Measurements from ENCODE around the gene ADRA1B. TPM values are rescaled to one million over a fixed set of nuclear protein-coding genes. Genes with fewer than 3 reads are reported as not detected.

The ADRA1B gene
- total and polyA plus RNA-seq, 2 of the 8 experiments (the other 6 are each of a cell fraction or from before 2014, with no cell fraction given) = not detected

DNA sequence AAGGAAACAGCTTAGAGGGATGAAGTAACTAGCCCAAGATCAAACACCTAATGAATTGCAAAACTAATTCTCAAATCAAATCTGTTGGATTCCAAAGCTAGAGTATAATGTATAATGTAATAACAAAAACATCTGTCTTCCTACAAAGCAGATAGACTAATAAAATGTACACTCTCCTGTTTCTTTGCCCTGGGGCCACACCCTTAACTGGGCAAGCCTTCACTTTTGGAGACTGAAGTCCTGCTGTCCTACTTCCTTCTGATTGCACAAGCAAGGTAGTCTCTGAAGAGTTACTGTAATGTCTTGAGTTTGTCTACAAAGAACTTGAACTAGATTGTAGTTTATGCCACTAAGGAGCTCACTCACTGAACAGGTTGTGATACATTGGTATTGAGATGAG lies 95.2 kb downstream of the ADRA1B start:
- H3K18ac ChIP-seq (ENCODE audit: extremely low read depth, low read length) = no peak overlapping the region
- peaks cover 0 to 33% (median 13%) of the 10 kb centered on the region in 4 experiments; a peak in 6 of 8 replicates for H3K36me3 ChIP-seq (ENCODE audit: control insufficient read depth in 2 of 4, insufficient read depth in 4 of 4, low read length in 3 of 4)
- H3K27ac ChIP-seq (ENCODE audit: low read depth, low read length) = no peak overlapping the region
- H3K4me3 ChIP-seq (ENCODE audit: extremely low read depth in 1 of 4, insufficient read depth in 2 of 4, low read depth in 3 of 4, low read length in 4 of 4) = no peak overlapping the region
- no peak for FAIRE-seq
- no peak overlapping the region for H2BK120ac ChIP-seq (replicated peaks; ENCODE audit: low read depth, low read length)
- no peak overlapping the region for H2AK5ac ChIP-seq (ENCODE audit: low read depth, low read length)
- no peak overlapping the region for H3K56ac ChIP-seq (replicated peaks; ENCODE audit: insufficient read length, low read depth, low read length)
- H3K14ac ChIP-seq (ENCODE audit: insufficient read length) = no peak overlapping the region
- ChIA-PET POLR2A (ENCODE audit: partially characterized antibody) (interaction anchor here (1.2 kb wide), 1 partner anchor 10 kb away, joined by 3 read pairs; no protein-coding TSS in a partner anchor), CTCF (ENCODE audit: partially characterized antibody) (interaction anchor here (0.6 to 2.6 kb wide), 2 partner anchors 10 to 408 kb away, joined by 3 to 20 read pairs; no protein-coding TSS in a partner anchor)
- no peak overlapping the region for H4K91ac ChIP-seq (replicated peaks; ENCODE audit: insufficient read length, low read length)
- H3K23ac ChIP-seq (ENCODE audit: insufficient read length) = no peak overlapping the region
- no peak overlapping the region for H2AFZ ChIP-seq (ENCODE audit: low read length)
- no peak overlapping the region for H2BK15ac ChIP-seq (ENCODE audit: low read length)
- H3K4me2 ChIP-seq (ENCODE audit: insufficient read depth in 1 of 2, low read depth in 2 of 2, low read length in 2 of 2) = no peak overlapping the region
- H4K5ac ChIP-seq (ENCODE audit: insufficient read length, low read depth, low read length) = no peak overlapping the region
- no peak overlapping the region for H2BK5ac ChIP-seq (ENCODE audit: low read depth, low read length)
- no peak overlapping the region for H4K8ac ChIP-seq (ENCODE audit: extremely low read depth, insufficient read depth, low read length)
- no peak overlapping the region for H2BK12ac ChIP-seq (ENCODE audit: low read depth, low read length)
- peaks cover 5% of the 10 kb centered on the region in 2 experiments for H4K20me1 ChIP-seq (replicated peaks in 1 of 2; ENCODE audit: control insufficient read depth in 1 of 2, insufficient read depth in 2 of 2, low read length in 2 of 2)
- H3K9me3 ChIP-seq (ENCODE audit: insufficient read depth in 2 of 2, low read depth in 1 of 2, low read length in 1 of 2) = no peaks in the 10 kb centered on the region
- H3K9ac ChIP-seq (replicated peaks in 1 of 4; ENCODE audit: extremely low read depth in 1 of 4, low read depth in 3 of 4, low read length in 3 of 4) = no peak overlapping the region
- peaks cover 4% of the 10 kb centered on the region for H3K23me2 ChIP-seq (ENCODE audit: low read depth, low read length)
- H3K4me1 ChIP-seq (replicated peaks in 1 of 4; ENCODE audit: control insufficient read depth in 3 of 4, insufficient read depth in 4 of 4, low read length in 3 of 4) = peaks cover 0 to 4% (median 0%) of the 10 kb centered on the region in 4 experiments; a peak in 2 of 7 replicates
- H3K79me2 ChIP-seq (ENCODE audit: control insufficient read depth in 1 of 2, insufficient read depth in 2 of 2, low read length in 2 of 2) = peaks cover 11 to 42% of the 10 kb centered on the region in 2 experiments
- TF ChIP-seq POU5F1 (IDR thresholded peaks at IDR 0.05; ENCODE audit: low read depth, low read length) (no peak), TEAD4 (IDR thresholded peaks at IDR 0.05; ENCODE audit: low read depth, low read length) (no peak), ZNF274 (IDR thresholded peaks at IDR 0.05; ENCODE audit: borderline replicate concordance, extremely low read depth, low read length) (no peak), CEBPB (IDR thresholded peaks at IDR 0.05; ENCODE audit: low read depth, low read length) (no peak), KDM5A (IDR thresholded peaks at IDR 0.05; ENCODE audit: low read length) (no peak), JUN (IDR thresholded peaks at IDR 0.05; ENCODE audit: low read depth, low read length) (no peak), SIN3A (conservative IDR thresholded peaks at IDR 0.05 in 1 of 2, IDR thresholded peaks at IDR 0.05 in 1 of 2; ENCODE audit: low read depth in 1 of 2, low read length in 2 of 2) (no peak), CBX5 (IDR thresholded peaks at IDR 0.05; ENCODE audit: low read depth, low read length) (no peak), EZH2 (IDR thresholded peaks at IDR 0.05; ENCODE audit: low read depth, low read length, severe bottlenecking) (no peak), EP300 (IDR thresholded peaks at IDR 0.05; ENCODE audit: borderline replicate concordance in 1 of 2, low read depth in 2 of 2, low read length in 2 of 2) (no peak)
- TF ChIP-seq, protein P1, sequence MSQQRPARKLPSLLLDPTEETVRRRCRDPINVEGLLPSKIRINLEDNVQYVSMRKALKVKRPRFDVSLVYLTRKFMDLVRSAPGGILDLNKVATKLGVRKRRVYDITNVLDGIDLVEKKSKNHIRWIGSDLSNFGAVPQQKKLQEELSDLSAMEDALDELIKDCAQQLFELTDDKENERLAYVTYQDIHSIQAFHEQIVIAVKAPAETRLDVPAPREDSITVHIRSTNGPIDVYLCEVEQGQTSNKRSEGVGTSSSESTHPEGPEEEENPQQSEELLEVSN (IDR thresholded peaks at IDR 0.05) = no peak
- H3K4ac ChIP-seq (replicated peaks; ENCODE audit: insufficient read length, low read depth, low read length) = no peak overlapping the region
- no peaks in the 10 kb centered on the region for H3K79me1 ChIP-seq (ENCODE audit: low read depth, low read length)
- H2BK20ac ChIP-seq (ENCODE audit: low read length) = no peak overlapping the region
- H3K27me3 ChIP-seq (replicated peaks in 1 of 4; ENCODE audit: control insufficient read depth in 3 of 4, extremely low read depth in 1 of 4, insufficient read depth in 3 of 4, low read length in 3 of 4) = no peaks in the 10 kb centered on the region
- DNase-seq (ENCODE audit: low read depth in 1 of 2, low spot score in 2 of 2) = no peak
